LNCaP clone FGC (cell line): ENCODE measurements around the gene TTC23.

Experiments
- DNase-seq: peaks from one replicate; pipeline ENCODE4 v3.0.0-alpha.2; 2011; ENCODE audit warnings: low read depth
- H3K4me3 ChIP-seq: 2 replicates; pipeline ENCODE4 v1.5.1; 2011; ENCODE audit warnings: mild to moderate bottlenecking, low read depth, low read length, control low read depth
- TF ChIP-seq, protein P1 (sequence below): IDR thresholded peaks from 2 replicates; pipeline ENCODE4 v1.5.1; 2012; ENCODE audit warnings: mild to moderate bottlenecking; ENCODE audit not compliant: control insufficient read depth, insufficient read depth; ENCODE audit errors: extremely low read depth

Gene TTC23

DNA sequence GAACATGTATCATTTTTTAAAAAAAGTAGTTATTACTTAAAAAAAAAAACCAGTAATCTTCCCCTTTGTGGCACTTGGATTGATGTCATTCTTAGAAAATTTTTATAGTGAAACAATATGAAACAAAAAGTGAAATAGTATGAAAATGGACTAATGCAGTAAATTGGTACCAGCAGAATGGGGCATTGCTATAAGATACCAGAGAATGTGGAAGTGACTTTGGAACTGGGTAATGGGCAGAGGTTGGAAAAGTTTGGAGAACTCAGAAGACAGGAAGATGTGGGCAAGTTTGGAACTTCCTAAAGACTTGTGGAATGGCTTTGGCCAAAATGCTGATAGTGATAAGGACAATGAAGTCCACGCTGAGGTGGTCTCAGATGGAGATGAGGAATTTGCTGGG is 66.6 kb downstream of the TTC23 start:
- no peak for DNase-seq
- H3K4me3 ChIP-seq, result no peak overlapping the region
- TF ChIP-seq, protein P1, sequence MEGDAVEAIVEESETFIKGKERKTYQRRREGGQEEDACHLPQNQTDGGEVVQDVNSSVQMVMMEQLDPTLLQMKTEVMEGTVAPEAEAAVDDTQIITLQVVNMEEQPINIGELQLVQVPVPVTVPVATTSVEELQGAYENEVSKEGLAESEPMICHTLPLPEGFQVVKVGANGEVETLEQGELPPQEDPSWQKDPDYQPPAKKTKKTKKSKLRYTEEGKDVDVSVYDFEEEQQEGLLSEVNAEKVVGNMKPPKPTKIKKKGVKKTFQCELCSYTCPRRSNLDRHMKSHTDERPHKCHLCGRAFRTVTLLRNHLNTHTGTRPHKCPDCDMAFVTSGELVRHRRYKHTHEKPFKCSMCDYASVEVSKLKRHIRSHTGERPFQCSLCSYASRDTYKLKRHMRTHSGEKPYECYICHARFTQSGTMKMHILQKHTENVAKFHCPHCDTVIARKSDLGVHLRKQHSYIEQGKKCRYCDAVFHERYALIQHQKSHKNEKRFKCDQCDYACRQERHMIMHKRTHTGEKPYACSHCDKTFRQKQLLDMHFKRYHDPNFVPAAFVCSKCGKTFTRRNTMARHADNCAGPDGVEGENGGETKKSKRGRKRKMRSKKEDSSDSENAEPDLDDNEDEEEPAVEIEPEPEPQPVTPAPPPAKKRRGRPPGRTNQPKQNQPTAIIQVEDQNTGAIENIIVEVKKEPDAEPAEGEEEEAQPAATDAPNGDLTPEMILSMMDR, result no peak

DNA sequence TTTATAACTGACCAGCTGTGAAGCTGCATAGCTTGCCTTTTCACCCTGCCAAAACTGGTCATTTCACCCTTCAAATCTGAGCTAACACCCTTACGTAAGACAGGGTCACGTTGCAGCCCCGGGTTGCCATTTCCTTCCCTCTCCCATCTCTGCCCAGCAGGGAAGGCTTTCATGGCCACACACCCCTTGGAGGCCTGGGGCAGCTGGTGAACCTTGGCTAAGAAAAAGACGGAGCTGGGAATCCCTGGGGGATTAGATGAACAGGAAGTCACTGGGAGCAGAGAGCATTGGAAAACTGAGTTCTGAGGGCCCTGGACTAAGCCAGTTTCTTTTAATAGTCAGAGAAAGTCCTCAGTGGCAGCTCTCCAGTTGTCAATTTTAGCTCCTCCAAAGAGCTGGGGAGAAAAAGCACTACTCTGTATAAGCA is 67.8 kb downstream of the TTC23 start:
- DNase-seq, result no peak
- TF ChIP-seq, protein P1, result no peak

DNA sequence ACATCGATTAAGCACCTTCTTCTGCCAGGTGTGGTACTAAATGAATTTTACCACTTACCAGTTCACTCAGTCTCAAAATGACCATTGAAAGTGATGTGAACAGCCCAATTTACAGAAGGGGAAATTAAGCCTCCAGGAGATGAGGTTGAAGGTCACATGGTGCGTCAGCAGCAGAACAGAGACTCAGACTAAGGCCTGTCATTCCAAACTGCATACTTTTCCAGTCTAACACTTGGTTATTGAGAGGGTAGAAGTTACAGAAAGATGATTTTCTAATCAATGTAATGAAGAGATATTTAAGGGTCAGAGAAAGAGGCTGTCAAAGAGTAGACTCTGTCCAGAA is 68.4 kb downstream of the TTC23 start:
- TF ChIP-seq, protein P1, result no peak
- no peak for DNase-seq
- no peak overlapping the region for H3K4me3 ChIP-seq

More for the DNA sequence above, 67.8 kb downstream of the TTC23 start:
- no peak overlapping the region for H3K4me3 ChIP-seq

DNA sequence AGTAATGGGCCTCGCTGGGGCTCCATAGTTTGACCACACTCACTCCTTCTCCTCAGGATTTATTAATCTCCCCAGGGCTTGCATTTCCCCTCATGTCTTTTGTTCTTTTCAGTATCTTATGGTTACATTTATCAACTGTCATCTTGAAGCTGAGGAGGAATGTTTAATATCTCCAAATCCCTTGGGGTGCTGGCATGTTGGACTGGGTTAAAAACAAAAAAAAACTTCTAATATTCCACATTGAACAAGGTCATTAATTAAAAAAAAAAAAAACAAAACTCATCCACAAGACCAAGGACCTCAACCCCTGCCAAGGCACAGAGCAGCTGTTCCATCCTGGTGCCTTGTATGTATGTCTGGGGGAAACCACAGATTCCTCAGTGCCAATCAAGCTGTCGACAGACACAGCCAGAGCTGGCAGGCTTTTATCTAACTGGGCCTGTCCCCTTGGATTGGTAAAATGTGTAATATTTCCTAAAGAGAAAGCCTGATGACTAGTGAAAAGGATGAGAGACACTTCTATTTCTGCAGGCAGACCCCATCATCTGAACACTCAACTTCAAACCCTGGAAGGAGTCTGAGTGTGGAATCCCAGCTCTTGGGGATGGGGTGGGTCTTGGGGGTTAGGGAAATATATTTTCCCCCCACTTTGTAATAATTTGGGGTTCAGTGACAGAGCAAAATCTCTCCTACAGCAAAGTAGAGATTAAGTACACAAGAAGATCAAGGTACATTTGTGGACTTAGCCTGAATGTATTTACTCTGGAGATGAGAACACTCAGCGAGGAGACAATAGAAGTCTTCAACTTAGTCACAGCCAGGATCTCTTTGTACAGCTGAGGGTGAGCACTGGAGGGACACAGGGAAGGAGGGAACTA is 69.1 kb downstream of the TTC23 start:
- TF ChIP-seq, protein P1, result no peak
- H3K4me3 ChIP-seq, result no peak overlapping the region
- DNase-seq, result no peak

DNA sequence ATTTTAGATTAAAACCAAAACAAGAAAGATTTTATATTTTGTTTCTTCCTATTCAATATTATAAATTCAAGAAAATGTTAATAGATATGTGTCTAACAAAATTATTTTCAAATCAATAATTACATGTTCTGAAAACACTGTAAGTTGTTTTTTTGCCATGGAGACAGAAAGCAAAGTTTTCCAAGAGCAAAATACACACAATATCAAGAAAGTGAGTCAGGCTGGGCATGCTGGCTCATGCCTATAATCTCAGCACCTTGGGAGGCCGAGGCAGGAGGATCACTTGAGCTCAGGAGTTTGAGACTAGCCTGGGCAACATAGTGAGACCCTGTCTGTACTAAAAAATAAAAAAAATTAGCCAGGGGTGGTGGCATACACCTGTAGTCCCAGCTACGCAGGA is 71.7 kb downstream of the TTC23 start:
- no peak for DNase-seq
- TF ChIP-seq, protein P1, result no peak
- no peak overlapping the region for H3K4me3 ChIP-seq

DNA sequence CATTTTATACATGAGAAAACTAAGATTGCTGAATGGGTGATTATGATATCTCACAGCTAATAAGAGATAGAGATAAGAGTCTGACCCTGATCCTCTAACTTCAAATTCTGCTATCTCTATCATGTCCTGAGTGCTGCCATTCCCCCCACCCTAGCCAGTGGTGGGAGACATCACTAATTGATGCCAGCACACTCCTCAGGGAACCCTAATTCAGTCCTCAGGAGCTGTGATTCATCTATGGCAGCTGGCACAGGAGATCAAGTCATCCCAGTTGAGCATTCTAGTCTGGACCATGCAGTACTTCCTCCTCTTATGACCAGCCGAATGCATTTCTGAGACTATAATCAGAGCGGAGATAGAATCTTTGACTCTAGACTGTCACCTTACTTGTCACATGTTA is 72.6 kb downstream of the TTC23 start:
- DNase-seq, result no peak

More for the DNA sequence above, 72.6 kb downstream of the TTC23 start:
- H3K4me3 ChIP-seq, result no peak overlapping the region
- TF ChIP-seq, protein P1, result no peak
